IPS-18c (cell line): ENCODE results near the gene CTNND2.

Source experiments
- H3K4me3 ChIP-seq: 2 replicates; pipeline ENCODE4 v1.7.0; 2013; ENCODE audit warnings: low read depth, mild to moderate bottlenecking, low read length, moderate library complexity; ENCODE audit not compliant: insufficient read depth
- H3K9me3 ChIP-seq: one replicate; pipeline ENCODE4 v1.6.1; 2013; ENCODE audit warnings: mild to moderate bottlenecking, low read length, moderate library complexity; ENCODE audit not compliant: control insufficient read depth, insufficient read depth

The CTNND2 gene

GRCh38 chr5:10958728-10959127 lies 945.5 kb downstream of the CTNND2 start:
- no peaks in the 10 kb centered on the region for H3K9me3 ChIP-seq
- no peak overlapping the region for H3K4me3 ChIP-seq

- no peaks in the 10 kb centered on the region for H3K9me3 ChIP-seq
- H3K4me3 ChIP-seq: no peak overlapping the region
Measured at GRCh38 chr5:10949856-10950630, 954.2 kb downstream of the CTNND2 start.

GRCh38 chr5:10946050-10946449 lies 958.2 kb downstream of the CTNND2 start:
- Histone ChIP-seq H3K9me3 (peaks cover 2% of the 10 kb centered on the region), H3K4me3 (no peak overlapping the region)

- Histone ChIP-seq H3K4me3 (no peak overlapping the region), H3K9me3 (peaks cover 2% of the 10 kb centered on the region)
Measured at GRCh38 chr5:10941900-10942299, 962.3 kb downstream of the CTNND2 start.

- Histone ChIP-seq H3K4me3 (no peak overlapping the region), H3K9me3 (no peaks in the 10 kb centered on the region)
Measured at GRCh38 chr5:10936081-10936855, 968.0 kb downstream of the CTNND2 start.

GRCh38 chr5:10935536-10935935 lies 968.7 kb downstream of the CTNND2 start:
- no peak overlapping the region for H3K4me3 ChIP-seq

GRCh38 chr5:10934783-10935355 lies 969.4 kb downstream of the CTNND2 start:
- no peaks in the 10 kb centered on the region for H3K9me3 ChIP-seq
- H3K4me3 ChIP-seq: no peak overlapping the region

More at GRCh38 chr5:10935536-10935935, 968.7 kb downstream of the CTNND2 start:
- no peaks in the 10 kb centered on the region for H3K9me3 ChIP-seq

GRCh38 chr5:10933121-10933520 lies 971.1 kb downstream of the CTNND2 start:
- Histone ChIP-seq H3K4me3 (no peak overlapping the region), H3K9me3 (no peaks in the 10 kb centered on the region)

- H3K9me3 ChIP-seq: no peaks in the 10 kb centered on the region
- H3K4me3 ChIP-seq: no peak overlapping the region
Measured at GRCh38 chr5:10932426-10932825, 971.8 kb downstream of the CTNND2 start.

- H3K9me3 ChIP-seq: no peaks in the 10 kb centered on the region
- H3K4me3 ChIP-seq: no peak overlapping the region
Measured at GRCh38 chr5:10927608-10928007, 976.6 kb downstream of the CTNND2 start.

- Histone ChIP-seq H3K4me3 (no peak overlapping the region), H3K9me3 (no peaks in the 10 kb centered on the region)
Measured at GRCh38 chr5:10923310-10923709, 980.9 kb downstream of the CTNND2 start.
